Measurements from ENCODE around the gene DUXA. TPM values are rescaled to one million over a fixed set of nuclear protein-coding genes. Genes with fewer than 3 reads are reported as not detected.
A peak's percentile ranks its signal among the peaks of the same experiment; 100 is the strongest.

The DUXA gene
- total RNA-seq, 1 experiment from 2014 or later = not detected

DNA sequence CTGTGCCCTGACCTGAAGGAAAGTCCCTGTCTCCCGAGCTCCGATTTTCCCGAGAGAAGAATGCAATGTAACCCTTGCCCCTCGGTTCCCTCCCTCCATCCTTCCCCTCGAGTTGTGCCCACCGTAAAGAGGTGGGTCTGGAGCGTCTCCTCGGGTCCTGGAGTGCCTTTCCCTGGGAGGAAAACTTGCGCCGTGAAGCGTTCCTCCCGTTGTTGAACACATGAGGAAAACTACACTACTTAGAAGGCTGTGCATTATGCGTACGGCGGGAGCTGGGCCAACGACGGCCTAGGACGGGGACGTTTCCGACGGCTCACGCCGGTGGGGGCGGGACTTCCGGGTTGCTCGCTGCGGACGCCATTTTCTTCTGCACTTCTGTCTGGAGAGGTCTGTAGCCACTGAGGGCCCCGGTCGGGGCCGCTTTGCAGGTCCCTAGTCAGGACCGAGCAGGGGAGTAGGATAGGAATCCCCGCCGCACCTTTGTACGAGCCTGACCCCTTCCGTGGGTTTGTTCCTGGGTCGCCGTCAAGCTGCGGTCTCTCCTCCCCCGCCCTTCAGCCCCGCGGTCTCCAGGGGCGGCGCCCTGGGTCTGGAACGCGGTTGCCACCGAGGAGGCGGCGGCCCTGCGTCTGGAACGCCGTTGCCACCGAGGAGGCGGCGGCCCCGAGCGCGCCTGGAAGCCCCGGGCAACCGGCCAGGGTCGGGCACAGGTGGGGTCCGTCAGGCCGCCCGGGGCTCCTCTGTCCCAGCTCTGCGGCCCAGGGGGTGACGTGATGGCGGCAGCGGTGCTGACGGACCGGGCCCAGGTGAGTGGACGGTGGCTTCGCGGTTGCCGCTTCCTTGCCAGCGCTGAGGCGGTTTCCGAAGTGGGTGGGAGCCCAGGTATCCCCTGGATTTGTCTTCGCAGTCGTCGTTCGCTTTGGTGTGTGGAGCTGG, 24.1 kb upstream of the DUXA start, which contains the start of gene ZNF264:
Gene ZNF264 (plus strand): TSS at position 360 of the 936 bp plus-strand sequence. CDS start 414 bp downstream, at position 774.
- WGBS (ENCODE audit: extremely low coverage, insufficient read length, low lambda C conversion rate) = no CpG with 5 or more reads among the region's 81 CpGs
- Mint-ChIP-seq H3K27me3 (ENCODE audit: low read depth) (peaks cover 19% of the 10 kb centered on the region), H3K9me3 (peaks cover 39 to 40% of the 10 kb centered on the region in 2 experiments)

More for the DNA sequence above, 24.1 kb upstream of the DUXA start, which contains the start of gene ZNF264:
- Histone ChIP-seq H2BK15ac (ENCODE audit: low read depth, low read length) (no peak within 1 kb of the TSS), H3K23me2 (ENCODE audit: insufficient read length, low read depth, low read length, poor library complexity, severe bottlenecking) (peaks cover 12% of the 10 kb centered on the region), H3K4ac (ENCODE audit: low read depth, low read length) (no peak within 1 kb of the TSS), H3K18ac (ENCODE audit: insufficient read length, low read depth, low read length) (peak within 1 kb of the TSS; percentile 76), H3K27me3 (ENCODE audit: insufficient read depth, low read length) (no peaks in the 10 kb centered on the region), H3K9ac (ENCODE audit: extremely low read depth, insufficient read length, low read length) (peak within 1 kb of the TSS; percentile 66), H3K9me3 (ENCODE audit: control insufficient read depth, low read depth, low read length) (peaks cover 16% of the 10 kb centered on the region), H4K8ac (replicated peaks; ENCODE audit: insufficient read length, low read depth, low read length) (no peak within 1 kb of the TSS), H2BK12ac (ENCODE audit: insufficient read length, low read depth, low read length) (no peak within 1 kb of the TSS), H3T11ph (ENCODE audit: low read length) (no peak within 1 kb of the TSS), H2BK120ac (ENCODE audit: low read depth, low read length, poor library complexity, severe bottlenecking) (no peak within 1 kb of the TSS), H2AK5ac (ENCODE audit: insufficient read length, low read length) (no peak within 1 kb of the TSS), H3K23ac (ENCODE audit: insufficient read length, low read depth, low read length) (no peak within 1 kb of the TSS), H3K4me1 (ENCODE audit: insufficient read depth, low read length) (no peaks in the 10 kb centered on the region), H2BK5ac (ENCODE audit: insufficient read length, low read length) (no peak within 1 kb of the TSS), H3K4me2 (ENCODE audit: insufficient read depth, insufficient read length, low read length) (peak within 1 kb of the TSS; percentile 86), H2BK20ac (ENCODE audit: low read depth, low read length, poor library complexity, severe bottlenecking) (no peak within 1 kb of the TSS), H4K20me1 (ENCODE audit: control insufficient read depth, insufficient read depth, insufficient read length) (no peaks in the 10 kb centered on the region), H4K5ac (ENCODE audit: insufficient read length, low read depth, low read length) (peak within 1 kb of the TSS; percentile 45), H2AFZ (ENCODE audit: low read length) (peak within 1 kb of the TSS; percentile 12), H3K27ac (ENCODE audit: insufficient read length, low read depth, low read length) (peak within 1 kb of the TSS; percentile 16), H3K79me1 (ENCODE audit: insufficient read depth, low read depth, low read length, poor library complexity, severe bottlenecking) (no peaks in the 10 kb centered on the region), H3K56ac (ENCODE audit: insufficient read length, low read depth, low read length) (no peak within 1 kb of the TSS), H4K91ac (ENCODE audit: insufficient read length, low read depth, low read length) (no peak within 1 kb of the TSS), H3K14ac (ENCODE audit: insufficient read depth, low read length) (peak within 1 kb of the TSS; percentile 87), H3K79me2 (ENCODE audit: insufficient read depth, low read length) (peaks cover 8% of the 10 kb centered on the region; the same call in 1 of the 2 replicates)
- 0 out of 3 replicates have a peak, but pooled peaks have one; percentile 15 for TF ChIP-seq CTCF (conservative IDR thresholded peaks at IDR 0.05)
- peak within 1 kb of the TSS; percentile 95 to 97 for H3K4me3 Mint-ChIP-seq
- peak; percentile 88 for DNase-seq
- H3K4me1 Mint-ChIP-seq = peaks cover 12 to 17% of the 10 kb centered on the region in 2 experiments
- H3K27ac Mint-ChIP-seq = peak within 1 kb of the TSS; percentile 93 to 99 (median 95); a peak in 6 of 7 replicates
- H3K36me3 Mint-ChIP-seq (ENCODE audit: insufficient read depth in 1 of 3, low read depth in 3 of 3) = peaks cover 52 to 55% (median 54%) of the 10 kb centered on the region in 3 experiments

All from H9 (cell line).